Measurements from ENCODE around the gene KCNT1. TPM values are rescaled to one million over a fixed set of nuclear protein-coding genes. Genes with fewer than 3 reads are reported as not detected.

The KCNT1 gene
- total RNA-seq, 1 donor from 2014 or later = not detected

GRCh38 chr9:135818718-135819475 is 116.9 kb downstream of the KCNT1 start:
- no peak for DNase-seq (ENCODE audit: low read depth in 2 of 2)

GRCh38 chr9:135819905-135820304 is 117.9 kb downstream of the KCNT1 start:
- DNase-seq (ENCODE audit: low read depth in 2 of 2) = no peak

GRCh38 chr9:135820661-135821060 is 118.7 kb downstream of the KCNT1 start:
- DNase-seq (ENCODE audit: low read depth in 2 of 2) = no peak

GRCh38 chr9:135821116-135821515 is 119.1 kb downstream of the KCNT1 start:
- DNase-seq (ENCODE audit: low read depth in 2 of 2) = no peak

GRCh38 chr9:135821733-135822373 is 119.9 kb downstream of the KCNT1 start:
- DNase-seq (ENCODE audit: low read depth in 2 of 2) = no peak

- no peak for DNase-seq (ENCODE audit: low read depth in 2 of 2)
Observed at GRCh38 chr9:135822374-135822755, 120.4 kb downstream of the KCNT1 start.

- no peak for DNase-seq (ENCODE audit: low read depth in 2 of 2)
Observed at GRCh38 chr9:135823036-135823435, 121.1 kb downstream of the KCNT1 start.

GRCh38 chr9:135825435-135826187 is 123.6 kb downstream of the KCNT1 start:
- DNase-seq (ENCODE audit: low read depth in 2 of 2) = no peak

GRCh38 chr9:135826188-135826545 is 124.2 kb downstream of the KCNT1 start:
- DNase-seq (ENCODE audit: low read depth in 2 of 2) = no peak

GRCh38 chr9:135827301-135827700 is 125.3 kb downstream of the KCNT1 start:
- no peak for DNase-seq (ENCODE audit: low read depth in 2 of 2)

GRCh38 chr9:135827866-135828580 is 126.0 kb downstream of the KCNT1 start:
- no peak for DNase-seq (ENCODE audit: low read depth in 2 of 2)

- no peak for DNase-seq (ENCODE audit: low read depth in 2 of 2)
Observed at GRCh38 chr9:135828656-135829055, 126.7 kb downstream of the KCNT1 start.

- no peak for DNase-seq (ENCODE audit: low read depth in 2 of 2)
Observed at GRCh38 chr9:135830496-135830895, 128.5 kb downstream of the KCNT1 start.

GRCh38 chr9:135833864-135834263 is 131.9 kb downstream of the KCNT1 start:
- no peak for DNase-seq (ENCODE audit: low read depth in 2 of 2)

GRCh38 chr9:135835131-135835530 is 133.1 kb downstream of the KCNT1 start:
- DNase-seq (ENCODE audit: low read depth in 2 of 2) = no peak

- no peak for DNase-seq (ENCODE audit: low read depth in 2 of 2)
Observed at GRCh38 chr9:135839516-135839915, 137.5 kb downstream of the KCNT1 start.

- DNase-seq (ENCODE audit: low read depth in 2 of 2) = no peak
Observed at GRCh38 chr9:135840107-135840506, 138.1 kb downstream of the KCNT1 start.

- DNase-seq (ENCODE audit: low read depth in 2 of 2) = no peak
Observed at GRCh38 chr9:135840539-135840938, 138.6 kb downstream of the KCNT1 start.
